HG03025 (cell line): Measurements from ENCODE around the gene PTRH2.

Source experiments
- ATAC-seq: cut with Tn5 transposase; IDR thresholded peaks from one replicate; pipeline ENCODE4 v1.9.1; 2021; ENCODE audit warnings: mild to moderate bottlenecking, moderate library complexity; ENCODE audit not compliant: unreplicated experiment, low FRiP score

The PTRH2 gene

DNA sequence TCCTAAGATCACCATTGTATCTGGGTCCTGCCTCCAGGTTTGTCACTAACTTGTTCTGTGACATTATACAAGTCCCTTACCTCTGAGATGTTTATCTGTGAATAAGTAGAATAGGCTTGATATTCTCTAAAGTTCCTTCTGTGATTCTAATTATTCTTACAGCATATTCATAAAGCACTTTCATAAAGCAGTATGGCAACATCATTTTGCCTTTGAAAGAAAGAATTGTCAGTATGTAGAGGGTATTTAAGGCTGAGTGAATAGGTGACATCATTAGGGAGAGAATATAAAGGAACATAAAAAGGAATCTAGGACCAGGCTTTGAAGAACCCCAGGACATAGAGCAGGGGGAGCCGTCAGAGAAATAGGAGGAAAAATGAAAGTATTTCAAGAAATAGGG lies 15.8 kb upstream of the PTRH2 start:
- ATAC-seq, result no peak

DNA sequence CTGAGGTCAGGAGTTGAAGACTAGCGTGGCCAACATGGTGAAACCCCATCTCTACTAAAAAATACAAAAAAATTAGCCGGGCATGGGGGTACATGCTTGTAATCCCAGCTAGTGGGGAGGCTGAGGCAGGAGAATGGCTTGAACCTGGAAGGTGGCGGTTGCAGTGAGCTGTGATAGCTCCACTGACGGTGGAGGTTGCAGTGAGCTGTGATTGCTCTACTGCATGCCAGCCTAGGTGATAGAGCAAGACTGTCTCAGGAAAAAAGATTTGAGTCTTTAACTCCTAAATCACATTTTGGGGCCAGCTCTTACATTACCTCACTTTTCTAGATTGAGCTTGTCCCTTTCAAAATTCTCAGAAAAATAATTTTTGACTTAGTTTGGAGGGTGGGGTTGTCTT lies 15.4 kb upstream of the PTRH2 start:
- no peak for ATAC-seq

DNA sequence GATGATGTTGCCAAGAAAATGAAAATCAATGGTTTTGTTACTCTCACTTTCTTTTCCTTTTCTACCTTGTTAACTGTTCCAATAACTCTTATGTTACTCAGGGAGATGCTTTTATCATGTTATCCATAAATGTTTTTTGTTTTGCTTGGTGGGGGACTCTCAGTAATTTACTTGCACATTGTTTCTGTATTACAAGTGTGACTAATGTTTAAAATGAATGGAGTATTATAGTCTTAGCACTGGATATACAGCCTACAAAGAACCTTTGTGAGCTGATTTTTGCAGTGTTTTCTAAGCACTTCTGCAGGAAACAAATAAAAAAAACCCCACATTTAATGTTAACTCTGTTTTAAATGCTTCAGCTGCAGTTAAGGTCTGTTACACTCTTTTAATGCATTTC lies 12.3 kb upstream of the PTRH2 start:
- ATAC-seq, result no peak

DNA sequence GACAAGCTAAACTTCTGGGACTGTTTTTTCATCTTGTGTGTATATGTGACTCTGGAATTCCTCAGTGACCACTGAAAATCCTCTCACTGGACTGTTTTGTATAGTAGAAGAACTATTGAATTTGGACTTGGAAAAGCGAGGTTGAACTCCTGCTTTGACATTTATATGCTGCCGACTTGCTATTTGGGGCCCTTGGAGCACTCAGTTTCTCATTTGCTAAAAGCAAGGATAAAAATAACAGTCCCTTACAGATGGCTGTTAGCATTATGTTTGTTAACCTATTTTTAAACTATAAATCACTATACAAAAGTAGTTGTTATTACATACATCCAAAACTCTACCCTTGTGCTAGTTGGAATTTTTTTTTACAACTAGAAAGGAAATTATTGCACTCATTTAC lies 9.2 kb upstream of the PTRH2 start:
- ATAC-seq, result no peak

DNA sequence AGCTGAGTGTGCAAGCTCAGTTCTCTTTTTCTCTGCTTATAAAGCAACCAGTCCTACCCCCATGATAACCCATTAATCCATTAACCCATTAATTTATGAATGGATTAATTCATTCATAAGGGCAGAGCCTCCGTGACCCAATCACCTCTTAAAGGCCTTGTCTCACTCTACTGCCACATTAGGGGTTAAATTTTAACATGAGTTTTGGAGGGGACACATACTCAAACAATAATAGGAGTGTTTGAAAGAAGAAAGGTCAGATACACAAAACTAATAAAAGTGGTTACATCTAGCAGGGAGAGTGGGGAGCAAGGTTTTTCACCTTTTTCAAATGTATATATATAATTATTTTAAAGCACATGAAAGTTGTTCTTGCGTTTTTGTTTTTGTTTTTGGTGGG lies 7.0 kb upstream of the PTRH2 start:
- no peak for ATAC-seq

DNA sequence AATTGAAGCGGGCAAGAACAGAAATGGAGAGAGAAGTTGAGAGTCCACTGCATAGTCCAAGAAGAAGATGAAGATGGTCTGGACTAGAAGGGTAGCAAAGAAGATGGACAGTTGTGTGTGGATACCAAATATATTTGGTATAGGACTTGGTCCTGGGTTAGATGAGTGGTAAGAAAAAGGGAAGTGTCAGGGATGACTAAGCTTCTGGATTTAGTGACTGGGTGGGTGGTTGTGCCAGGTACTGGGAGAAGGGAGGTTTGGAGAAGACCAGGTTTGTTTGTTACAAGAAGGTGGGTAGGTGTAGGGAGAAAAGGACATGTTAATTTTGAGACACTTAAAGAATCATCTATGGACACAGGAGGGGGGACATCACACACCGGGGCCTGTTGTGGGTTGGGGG lies 5.6 kb upstream of the PTRH2 start:
- no peak for ATAC-seq

DNA sequence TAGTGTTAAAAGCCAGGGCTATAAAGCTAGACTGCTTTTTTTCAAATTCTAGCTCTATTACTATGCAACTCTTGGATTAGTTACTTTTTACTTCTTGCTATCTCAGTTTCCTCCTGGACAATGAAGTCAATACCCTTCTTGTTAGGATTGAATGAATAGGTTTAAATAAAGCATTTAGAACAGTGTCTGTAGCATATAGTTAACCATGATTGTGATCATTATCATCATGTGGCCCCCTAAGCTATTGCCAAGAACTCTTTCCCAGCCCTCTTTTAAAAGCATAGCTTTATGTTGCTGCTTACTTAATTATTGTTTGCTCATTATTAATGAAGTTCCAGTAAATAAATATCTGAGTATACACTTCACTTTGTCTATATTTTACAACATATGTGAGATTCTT lies 4.7 kb upstream of the PTRH2 start:
- ATAC-seq, result no peak

DNA sequence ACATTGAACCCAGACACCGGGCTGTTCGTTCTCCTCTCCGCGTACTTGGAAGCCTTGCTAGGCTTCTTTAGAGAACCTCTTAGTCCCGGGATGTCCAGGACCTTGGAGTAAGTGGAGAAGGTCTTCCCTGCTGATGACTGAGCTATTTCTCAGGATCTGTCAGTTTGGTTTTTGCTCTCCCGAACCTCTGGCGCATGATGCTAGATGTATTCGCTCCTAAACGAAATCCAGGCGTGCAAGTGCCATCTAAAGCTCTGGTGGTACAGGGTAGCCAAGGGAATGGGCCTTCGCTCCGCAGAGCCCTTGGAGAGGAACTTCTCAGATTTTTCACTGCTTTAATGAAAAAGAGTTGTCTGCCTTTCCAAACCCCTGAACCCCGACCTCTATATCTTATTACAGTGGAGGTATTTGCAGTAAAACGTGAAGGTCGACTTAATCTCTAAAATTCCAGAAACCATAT lies 771 bp upstream of the PTRH2 start:
- ATAC-seq, result no peak

DNA sequence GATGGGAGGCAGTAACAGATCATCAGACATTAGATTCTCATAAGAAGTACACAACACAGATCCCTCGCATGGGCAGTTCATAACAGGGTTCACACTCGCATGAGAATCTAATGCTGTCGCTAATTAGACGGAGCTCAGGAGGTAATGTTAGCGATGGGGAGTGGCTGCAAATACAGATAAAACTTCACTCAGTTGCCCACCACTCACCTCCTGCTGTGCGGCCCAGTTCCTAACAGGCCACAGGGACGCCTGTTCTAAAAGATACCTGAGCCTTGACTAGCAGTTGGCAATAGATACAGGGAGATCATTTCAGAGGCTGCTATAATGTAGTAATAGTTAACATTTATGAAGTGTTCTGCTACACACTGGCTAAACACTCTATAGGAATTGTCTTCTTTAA lies 4.9 kb downstream of the PTRH2 start:
- ATAC-seq, result no peak

DNA sequence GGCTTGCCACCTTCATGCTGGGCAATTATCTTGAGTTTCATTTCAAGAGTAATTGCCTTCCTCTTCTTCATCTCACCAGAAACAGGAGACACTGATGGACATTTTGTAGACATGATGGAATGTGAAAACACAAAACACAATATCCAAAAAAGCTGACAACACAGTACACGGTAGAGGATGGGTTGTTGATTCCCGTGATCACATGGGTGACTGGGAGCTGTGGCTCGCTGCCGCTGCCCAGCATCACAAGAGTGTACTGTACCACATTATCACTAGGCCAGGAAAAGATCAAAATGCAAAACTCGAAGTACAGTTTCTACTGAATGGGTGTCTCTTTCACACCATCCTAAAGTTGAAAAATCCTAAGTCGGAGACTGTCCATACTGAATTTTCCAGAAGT lies 7.4 kb downstream of the PTRH2 start:
- ATAC-seq, result no peak

DNA sequence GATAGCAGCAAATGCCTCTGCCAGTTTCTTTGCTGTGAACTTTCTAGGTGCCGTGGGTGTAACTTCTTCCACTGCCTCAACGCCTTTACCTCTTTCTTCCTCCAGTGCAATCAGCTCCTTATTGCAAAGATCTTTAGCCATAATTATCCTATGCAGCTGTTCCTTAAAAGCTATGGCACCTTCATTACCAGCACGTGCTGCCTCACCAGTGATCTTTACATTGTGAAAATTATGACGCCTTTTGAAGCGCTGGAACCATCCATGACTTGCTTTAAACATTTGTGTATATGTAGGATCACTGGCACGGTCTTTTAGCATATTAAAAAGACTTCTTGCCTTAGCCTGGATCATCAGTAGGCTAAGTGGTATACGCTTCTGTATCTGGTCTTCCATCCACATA lies 8.0 kb downstream of the PTRH2 start:
- no peak for ATAC-seq

DNA sequence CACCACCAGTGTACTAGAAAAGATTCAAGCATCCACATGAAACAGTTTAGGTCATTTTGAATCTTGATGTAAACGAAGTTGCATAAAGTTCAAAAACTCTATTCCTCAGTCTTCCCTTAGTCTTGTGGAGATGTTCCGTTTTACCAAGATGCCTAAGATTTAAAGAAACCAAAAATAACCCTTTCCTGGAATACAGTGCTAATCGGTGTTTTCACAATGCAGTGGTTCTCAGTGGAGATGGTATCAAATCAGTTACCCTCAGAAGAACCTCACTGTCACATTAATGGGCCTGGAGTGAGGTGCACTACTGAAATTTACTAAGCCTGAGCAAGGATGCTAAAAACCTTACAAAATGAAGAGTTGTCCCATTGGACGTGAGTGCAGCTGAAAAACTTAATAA lies 9.1 kb downstream of the PTRH2 start:
- ATAC-seq, result no peak

DNA sequence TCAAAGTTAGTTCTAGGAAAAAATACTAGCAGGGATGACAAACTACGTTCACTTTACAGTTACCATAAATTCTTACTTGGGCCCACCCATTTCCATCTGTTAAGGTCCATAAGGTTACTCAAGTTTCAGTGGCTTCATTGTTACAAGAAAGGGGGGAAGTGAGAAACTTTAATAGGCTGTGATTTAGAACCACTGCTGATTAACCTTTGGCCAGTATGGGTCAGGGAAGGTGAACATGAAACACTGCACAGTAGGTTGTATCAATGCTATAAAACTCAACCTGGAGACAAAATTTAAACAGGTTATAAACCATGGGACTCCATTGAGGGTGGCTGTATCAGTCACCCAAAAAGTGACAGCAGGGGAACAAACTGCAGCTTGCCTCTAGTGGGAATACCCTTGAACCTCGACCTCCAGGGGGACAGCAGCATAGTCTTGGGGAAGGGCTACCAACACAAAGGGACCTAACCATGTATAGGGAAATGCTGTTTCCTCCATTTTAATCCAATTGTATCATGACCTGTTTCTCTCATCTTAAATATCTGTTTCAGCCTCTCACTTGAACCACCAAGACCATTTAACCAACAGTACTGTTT lies 10.4 kb downstream of the PTRH2 start:
- no peak for ATAC-seq

DNA sequence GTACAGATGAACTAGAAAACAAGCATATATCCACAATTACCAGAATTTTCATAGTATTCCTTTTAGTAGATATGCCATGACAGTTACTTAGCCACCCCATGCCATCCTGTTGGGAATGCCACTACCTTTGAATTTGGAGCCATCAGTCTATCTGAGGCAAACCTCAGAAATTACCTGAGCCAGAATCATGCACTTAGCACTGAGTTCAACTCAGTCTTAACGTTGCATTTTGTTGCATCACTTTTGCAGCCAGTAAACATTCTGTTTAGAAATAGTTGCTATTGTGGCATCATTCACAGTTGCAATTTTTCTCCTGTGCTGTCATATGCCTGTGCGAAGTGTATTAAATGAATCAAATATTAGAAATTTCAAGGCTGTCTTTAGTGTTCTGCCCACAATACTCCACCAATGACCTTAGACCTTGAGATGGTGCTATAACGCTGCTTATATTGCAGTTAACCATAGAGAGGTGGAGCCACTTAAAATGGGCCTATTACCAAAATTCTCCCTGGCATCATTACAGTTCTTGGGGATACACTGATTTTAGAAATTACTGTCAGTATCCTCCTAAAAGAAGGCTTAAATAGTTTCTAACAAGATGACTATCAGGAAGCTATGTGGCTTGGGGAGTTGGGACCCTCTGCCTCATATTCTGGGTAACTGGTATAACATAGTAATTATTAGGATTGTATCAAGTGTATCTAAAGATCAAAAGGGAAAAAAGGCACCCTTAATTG lies 11.1 kb downstream of the PTRH2 start:
- ATAC-seq, result no peak

DNA sequence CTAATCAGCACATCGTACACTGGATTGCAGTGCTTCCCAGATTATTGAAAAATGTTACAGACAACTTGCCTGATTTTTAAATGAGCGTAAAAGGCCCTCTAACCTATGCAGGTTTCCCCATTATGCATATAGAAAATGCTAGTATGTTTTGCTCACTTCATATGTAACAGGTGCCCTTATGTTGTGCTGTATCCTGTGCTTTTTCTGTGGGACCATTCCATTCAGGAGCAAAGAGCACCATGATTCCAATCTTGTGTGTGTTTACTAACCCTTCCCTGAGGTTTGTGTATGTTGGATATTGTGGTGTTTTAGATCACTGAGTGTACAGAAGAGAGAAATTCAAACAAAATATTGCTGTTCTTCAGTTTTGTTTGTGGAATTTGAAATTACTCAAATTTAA lies 12.9 kb downstream of the PTRH2 start:
- ATAC-seq, result no peak

DNA sequence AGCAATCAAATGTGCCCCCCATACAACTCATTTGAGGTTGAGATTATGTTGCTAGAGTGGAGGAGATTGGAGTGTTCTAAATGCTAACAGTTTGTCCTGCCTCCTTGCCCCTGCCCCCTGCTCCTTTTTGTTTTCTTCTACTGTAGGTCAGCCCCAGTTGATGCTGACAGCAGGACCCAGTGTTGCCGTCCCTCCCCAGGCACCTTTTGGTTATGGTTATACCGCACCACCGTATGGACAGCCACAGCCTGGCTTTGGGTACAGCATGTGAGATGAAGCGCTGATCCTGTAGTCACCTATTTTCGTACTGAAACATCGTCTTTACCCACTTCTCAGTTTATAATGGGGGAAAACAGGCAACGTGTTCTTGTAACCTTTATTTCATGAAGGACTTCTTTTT lies 13.6 kb downstream of the PTRH2 start:
- no peak for ATAC-seq

DNA sequence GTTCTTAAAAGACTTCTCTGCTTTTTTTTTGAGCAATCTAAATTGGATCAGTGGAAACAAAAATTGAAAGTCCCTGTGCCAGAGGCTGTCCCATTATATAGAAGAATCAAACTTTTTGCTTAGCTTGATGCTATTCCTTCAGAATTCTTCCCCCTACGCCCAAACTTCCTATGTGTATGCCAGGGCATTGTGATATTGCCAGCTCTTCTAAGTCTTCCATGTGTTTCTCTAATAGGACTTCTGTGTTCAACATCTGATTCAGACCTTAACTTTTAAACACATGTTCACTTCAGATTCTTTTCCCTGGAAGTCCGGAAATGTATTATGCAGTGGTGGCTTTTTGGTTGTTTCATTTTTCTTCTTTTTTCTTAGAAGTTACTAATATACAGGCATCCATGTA lies 18.7 kb downstream of the PTRH2 start:
- no peak for ATAC-seq

DNA sequence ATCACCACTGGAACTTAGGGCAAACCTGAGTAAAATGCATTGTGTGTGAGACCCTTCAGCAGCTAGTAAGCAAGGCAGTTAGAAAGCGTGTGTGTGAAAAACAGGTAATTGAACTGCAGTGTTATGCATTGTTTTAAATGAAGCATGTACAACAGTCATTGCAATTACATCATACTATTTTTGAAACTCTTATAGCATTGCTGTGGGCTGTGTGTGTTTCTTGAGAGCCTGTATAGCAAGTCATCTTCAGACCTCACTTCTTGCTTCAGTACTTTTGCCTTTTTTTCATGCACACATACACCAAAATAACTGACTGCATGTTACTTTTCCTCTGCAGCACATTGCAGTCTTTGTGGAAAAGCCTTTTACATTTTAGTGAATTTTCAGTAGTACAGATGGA lies 19.2 kb downstream of the PTRH2 start:
- no peak for ATAC-seq

DNA sequence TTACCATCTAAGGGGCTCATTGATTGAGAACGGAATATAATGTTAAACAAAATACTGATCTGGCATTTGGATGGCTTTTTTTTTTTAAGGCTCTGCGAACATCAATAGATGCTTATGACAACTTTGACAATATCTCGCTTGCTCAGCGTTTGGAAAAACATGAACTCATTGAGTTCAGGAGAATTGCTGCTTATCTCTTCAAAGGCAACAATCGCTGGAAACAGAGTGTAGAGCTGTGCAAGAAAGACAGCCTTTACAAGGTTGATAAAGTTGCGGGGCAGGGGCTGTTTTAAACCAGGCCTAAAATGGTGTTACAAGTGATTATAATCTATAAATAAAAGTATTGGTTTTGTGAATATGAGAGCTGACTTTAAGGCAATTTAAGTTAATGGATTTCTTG lies 22.3 kb downstream of the PTRH2 start:
- no peak for ATAC-seq

DNA sequence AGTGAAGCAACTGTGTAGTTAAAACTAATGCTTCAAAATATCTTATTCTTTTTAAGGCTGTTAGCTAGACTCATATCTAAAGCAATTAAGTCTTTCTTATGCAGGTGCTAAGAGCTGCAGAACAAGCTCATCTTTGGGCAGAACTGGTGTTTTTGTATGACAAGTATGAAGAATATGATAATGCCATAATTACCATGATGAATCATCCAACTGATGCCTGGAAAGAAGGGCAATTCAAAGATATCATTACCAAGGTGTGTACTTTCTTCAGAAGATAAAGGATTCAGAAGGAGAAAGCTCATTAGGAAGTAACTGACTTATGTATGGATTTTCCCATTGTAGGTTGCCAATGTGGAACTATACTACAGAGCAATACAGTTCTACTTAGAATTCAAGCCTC lies 23.9 kb downstream of the PTRH2 start:
- ATAC-seq, result no peak

DNA sequence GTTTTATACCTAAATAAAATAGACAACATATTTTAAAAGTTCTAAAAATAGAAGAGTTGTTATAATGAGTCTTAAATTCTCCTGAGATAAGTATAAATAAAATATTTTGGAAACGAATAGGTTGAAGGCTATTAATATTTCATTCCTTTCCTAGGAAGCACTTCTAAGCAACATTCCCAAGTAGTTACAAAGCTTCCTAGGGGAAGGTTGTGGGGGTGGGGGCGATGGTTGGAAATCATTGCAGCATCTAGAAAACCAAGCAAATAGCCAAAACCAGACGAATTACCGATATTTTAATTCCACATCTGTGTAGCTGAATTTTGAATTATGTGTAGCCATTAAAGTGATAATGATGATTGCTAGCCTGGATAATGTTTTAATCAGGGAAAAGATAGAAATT lies 26.9 kb downstream of the PTRH2 start:
- ATAC-seq, result no peak

DNA sequence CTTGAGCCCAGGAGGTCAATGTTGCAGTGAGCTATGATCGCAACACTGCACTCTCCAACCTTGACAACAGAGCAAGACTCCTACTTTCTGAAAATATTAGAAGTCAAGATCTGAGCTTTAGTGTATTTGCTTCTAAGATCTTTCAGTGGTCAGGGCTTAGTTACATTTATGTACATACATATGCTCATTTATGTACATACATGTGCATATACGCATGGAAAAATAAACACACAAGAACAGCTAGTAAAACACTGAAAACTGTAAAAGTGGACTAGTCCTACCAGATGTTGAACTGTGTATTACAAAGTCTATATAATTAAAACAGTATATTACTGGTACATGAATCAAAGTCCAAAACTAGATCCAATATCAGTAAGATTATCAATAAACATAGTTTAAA lies 28.3 kb downstream of the PTRH2 start:
- ATAC-seq, result no peak

DNA sequence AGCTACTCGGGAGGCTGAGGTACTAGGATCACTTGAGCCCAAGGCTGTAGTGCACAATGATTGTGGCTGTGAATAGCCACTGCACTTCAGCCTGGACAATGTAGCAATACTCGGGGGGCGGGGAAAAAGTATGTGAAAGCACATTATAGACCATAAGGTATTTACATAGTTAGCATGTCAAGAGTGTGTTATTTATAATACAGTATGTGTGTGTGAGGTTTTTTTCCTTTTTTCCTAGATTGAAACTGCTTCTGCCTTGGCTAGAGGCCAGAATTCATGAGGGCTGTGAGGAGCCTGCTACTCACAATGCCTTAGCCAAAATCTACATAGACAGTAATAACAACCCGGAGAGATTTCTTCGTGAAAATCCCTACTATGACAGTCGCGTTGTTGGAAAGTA lies 30.5 kb downstream of the PTRH2 start:
- ATAC-seq, result no peak
